Left colon (tissue), 2 donors: ENCODE measurements around the gene PDCL2. TPM values are rescaled to one million over a fixed set of nuclear protein-coding genes. Genes with fewer than 3 reads are reported as not detected.

Source experiments
- total RNA-seq, 2 donors: library from RNA; stranded (reverse); fragmentation: NEBNext Ultra II Directional; extraction: Animal tissue kit (Norgen Biotek cat#: 25700); gene quantifications; one replicate each; pipeline ENCODE4 v1.2.1, GENCODE V29; 2021
- donor health status: DM: no; HTN: no; CAD: no.
- donor health status: DM: yes; HTN: yes; CAD: no.

The PDCL2 gene
- total RNA-seq, 2 donors from 2014 or later, result not detected

Other genes starting within 250 kb of the PDCL2 start
- gene SRD5A3, start 246.0 kb downstream of the PDCL2 start, total RNA-seq, result 10 to 100 TPM; 14.1 to 16.2 TPM
- gene TMEM165, start 196.3 kb downstream of the PDCL2 start, total RNA-seq, result 10 to 100 TPM; 65.8 to 71.9 TPM
- 10 to 100 TPM; 19.0 to 21.9 TPM for gene CLOCK, start 45.3 kb downstream of the PDCL2 start, total RNA-seq
- gene NMU, start 44.1 kb upstream of the PDCL2 start, total RNA-seq, result under 1 TPM; 0.42 to 0.67 TPM
- gene EXOC1L, start 227.5 kb upstream of the PDCL2 start, total RNA-seq, result not detected